Inflammatory macrophage treated with lipopolysaccharide for 1 hour (primary cell): ENCODE measurements around the gene SELPLG.
"Not testable (repeated sequence)": the region's sequence is repeated elsewhere in the genome, so short reads cannot be mapped to it uniquely, and the experiment has no call there.

ENCODE experiments used
- DNase-seq, 2 donors: peaks; one replicate each; pipeline ENCODE4 v3.0.0-alpha.2; 2020 to 2022

The SELPLG gene

GRCh38 chr12:108602209-108602705 is 31.4 kb downstream of the SELPLG start:
- no peak for DNase-seq

- DNase-seq, result no peak
These were observed 33.0 kb downstream of the SELPLG start for GRCh38 chr12:108600702-108601007.

GRCh38 chr12:108599948-108600701 is 33.6 kb downstream of the SELPLG start:
- no peak for DNase-seq

- DNase-seq, result no peak
These were observed 34.2 kb downstream of the SELPLG start for GRCh38 chr12:108599541-108599940.

GRCh38 chr12:108598553-108599250 is 35.0 kb downstream of the SELPLG start:
- DNase-seq, result no peak

- DNase-seq, result no peak
These were observed 35.9 kb downstream of the SELPLG start, which contains the start of gene TMEM119 for GRCh38 chr12:108597559-108598471. Gene TMEM119 (minus strand): TSS chr12:108598084. CDS start chr12:108592383, 5,701 bp downstream.

- no peak for DNase-seq
These were observed 36.7 kb downstream of the SELPLG start for GRCh38 chr12:108596854-108597558.

- DNase-seq, result no peak
These were observed 37.7 kb downstream of the SELPLG start for GRCh38 chr12:108595711-108596647.

- no peak for DNase-seq
These were observed 38.6 kb downstream of the SELPLG start for GRCh38 chr12:108594960-108595710.

- DNase-seq, result no peak
These were observed 39.3 kb downstream of the SELPLG start for GRCh38 chr12:108594323-108594903.

- DNase-seq, result no peak
These were observed 41.4 kb downstream of the SELPLG start for GRCh38 chr12:108592033-108592909.

GRCh38 chr12:108591267-108591980 is 42.3 kb downstream of the SELPLG start:
- DNase-seq, result no peak

- DNase-seq, result not testable (repeated sequence)
These were observed 43.2 kb downstream of the SELPLG start for GRCh38 chr12:108590463-108590862.

- no peak for DNase-seq
These were observed 43.9 kb downstream of the SELPLG start for GRCh38 chr12:108589840-108590229.

GRCh38 chr12:108589028-108589839 is 44.5 kb downstream of the SELPLG start:
- no peak for DNase-seq

GRCh38 chr12:108587826-108588225 is 45.9 kb downstream of the SELPLG start:
- DNase-seq, result no peak

- DNase-seq, result no peak
These were observed 47.4 kb downstream of the SELPLG start for GRCh38 chr12:108586306-108586705.

GRCh38 chr12:108585864-108586263 is 47.8 kb downstream of the SELPLG start:
- no peak for DNase-seq
